ENCODE data around the gene CNTFR.

- no peak for TF ChIP-seq CTCF (IDR thresholded peaks at IDR 0.05)
- no peak for TF ChIP-seq POLR2A (IDR thresholded peaks at IDR 0.05)
These were observed 40.2 kb downstream of the CNTFR start for GRCh38 chr9:34549407-34549732.
